GM23338 (cell line): Measurements from ENCODE around the gene GDPD2. TPM values are rescaled to one million over a fixed set of nuclear protein-coding genes. Genes with fewer than 3 reads are reported as not detected.

Source experiments
- ATAC-seq: fragments of 200-7000 bp; cut with Tn5 transposase; 3 replicates; pipeline ENCODE4 v1.9.1; 2020
- DNase-seq: peaks from one replicate; pipeline ENCODE4 v3.0.0-alpha.2; 2015; ENCODE audit warnings: low spot score
- H2AFZ ChIP-seq: fragments of 200-600 bp; sonication (generic); 2 replicates; pipeline ENCODE4 v1.8.0; 2016; ENCODE audit warnings: antibody characterized with exemption, mild to moderate bottlenecking, moderate library complexity
- H3F3A ChIP-seq: fragments of 200-600 bp; sonication (generic); replicated peaks from 2 replicates; pipeline ENCODE4 v1.8.0; 2017; ENCODE audit warnings: antibody characterized with exemption, mixed run types, low read depth
- H3K27ac ChIP-seq: fragments of 200-600 bp; sonication (generic); 2 replicates; pipeline ENCODE4 v1.6.1; 2016; ENCODE audit warnings: low read depth
- H3K27me3 ChIP-seq: fragments of 200-600 bp; sonication (generic); 2 replicates; pipeline ENCODE4 v1.8.0; 2016; ENCODE audit warnings: mild to moderate bottlenecking, mixed run types, moderate library complexity; ENCODE audit not compliant: insufficient read depth
- H3K36me3 ChIP-seq: fragments of 200-600 bp; sonication (generic); 2 replicates; pipeline ENCODE4 v1.8.0; 2016; ENCODE audit warnings: mild to moderate bottlenecking; ENCODE audit not compliant: insufficient read depth
- H3K4me1 ChIP-seq: fragments of 200-600 bp; sonication (generic); 2 replicates; pipeline ENCODE4 v1.8.0; 2016; ENCODE audit warnings: mild to moderate bottlenecking, moderate library complexity; ENCODE audit not compliant: insufficient read depth
- H3K4me2 ChIP-seq: fragments of 200-600 bp; sonication (generic); 2 replicates; pipeline ENCODE4 v1.7.1; 2017; ENCODE audit warnings: mixed run types
- H3K4me3 ChIP-seq: fragments of 200-600 bp; sonication (generic); 2 replicates; pipeline ENCODE4 v1.6.1; 2016; ENCODE audit warnings: mixed run types
- H3K79me2 ChIP-seq: fragments of 200-600 bp; sonication (generic); replicated peaks from 2 replicates; pipeline ENCODE4 v1.8.0; 2017; ENCODE audit warnings: mild to moderate bottlenecking; ENCODE audit not compliant: insufficient read depth
- H3K9me2 ChIP-seq: fragments of 200-600 bp; sonication (generic); 2 replicates; pipeline ENCODE4 v1.8.0; 2017; ENCODE audit not compliant: insufficient read depth
- H4K20me1 ChIP-seq: fragments of 200-600 bp; sonication (generic); replicated peaks from 2 replicates; pipeline ENCODE4 v1.8.0; 2017; ENCODE audit warnings: mild to moderate bottlenecking; ENCODE audit not compliant: insufficient read depth
- H3K27ac Mint-ChIP-seq: 2 replicates; pipeline ENCODE4 v1.8.0; 2020; ENCODE audit warnings: inconsistent platforms, mild to moderate bottlenecking, moderate library complexity, mixed read lengths
- H3K27me3 Mint-ChIP-seq: 3 replicates; pipeline ENCODE4 v1.8.0; 2022; ENCODE audit warnings: low read depth, mild to moderate bottlenecking, moderate library complexity, mixed read lengths, inconsistent platforms; ENCODE audit not compliant: insufficient read depth, poor library complexity
- H3K36me3 Mint-ChIP-seq: 3 replicates; pipeline ENCODE4 v1.8.0; 2021; ENCODE audit warnings: low read depth, mild to moderate bottlenecking, inconsistent platforms, moderate library complexity, mixed read lengths
- H3K4me1 Mint-ChIP-seq: 3 replicates; pipeline ENCODE4 v1.8.0; 2020; ENCODE audit warnings: mild to moderate bottlenecking, inconsistent platforms, mixed read lengths
- H3K4me3 Mint-ChIP-seq: 3 replicates; pipeline ENCODE4 v1.8.0; 2021; ENCODE audit warnings: moderate library complexity, mild to moderate bottlenecking, inconsistent platforms, mixed read lengths
- H3K9me3 Mint-ChIP-seq: 3 replicates; pipeline ENCODE4 v1.8.0; 2020; ENCODE audit warnings: moderate library complexity, mild to moderate bottlenecking, inconsistent platforms, mixed read lengths
- CREB1 ChIP-seq: fragments of 250-450 bp; sonication (Bioruptor Pico); IDR thresholded peaks from 2 replicates; pipeline ENCODE4 v1.5.0; 2020; ENCODE audit warnings: low read depth, mild to moderate bottlenecking, moderate library complexity
- EZH2 ChIP-seq: fragments of 200-600 bp; sonication (generic); IDR thresholded peaks from one replicate; pipeline ENCODE4 v1.8.0; 2017; ENCODE audit warnings: antibody characterized with exemption, mild to moderate bottlenecking, low read depth; ENCODE audit not compliant: unreplicated experiment
- EZH2phosphoT487 ChIP-seq: fragments of 200-600 bp; sonication (generic); IDR thresholded peaks from one replicate; pipeline ENCODE4 v1.8.1; 2018; ENCODE audit warnings: antibody characterized with exemption; ENCODE audit not compliant: unreplicated experiment
- JUNB ChIP-seq: IDR thresholded peaks from one replicate; pipeline ENCODE4 v1.6.1; 2016; ENCODE audit warnings: antibody characterized with exemption; ENCODE audit not compliant: unreplicated experiment
- NANOG ChIP-seq: IDR thresholded peaks from 2 replicates; pipeline ENCODE4 v1.6.1; 2016; ENCODE audit warnings: antibody characterized with exemption, borderline replicate concordance
- POLR2AphosphoS5 ChIP-seq: IDR thresholded peaks from 2 replicates; pipeline ENCODE4 v1.6.1; 2016; ENCODE audit warnings: antibody characterized with exemption, low read depth
- REST ChIP-seq: IDR thresholded peaks from one replicate; pipeline ENCODE4 v1.6.1; 2018; ENCODE audit warnings: antibody characterized with exemption; ENCODE audit not compliant: unreplicated experiment
- STAT1 ChIP-seq: IDR thresholded peaks from one replicate; pipeline ENCODE4 v1.6.1; 2016; ENCODE audit warnings: antibody characterized with exemption; ENCODE audit not compliant: unreplicated experiment
- ZNF114 ChIP-seq: fragments of 250-450 bp; sonication (Bioruptor Pico); IDR thresholded peaks from 2 replicates; pipeline ENCODE4 v1.5.0; 2020; ENCODE audit warnings: mild to moderate bottlenecking, moderate library complexity
- ZNF331 ChIP-seq: fragments of 250-450 bp; sonication (Bioruptor Pico); IDR thresholded peaks from 2 replicates; pipeline ENCODE4 v1.5.0; 2020; ENCODE audit warnings: low read depth, mild to moderate bottlenecking, moderate library complexity
- polyA plus RNA-seq: library from polyadenylated mRNA; unstranded; fragments of >200 nt; fragmentation: Nextera tagmentation; extraction: Ambion mirVana; gene quantifications from 2 replicates; pipeline ENCODE4 v1.2.1, GENCODE V29; 2016
- total RNA-seq: library from RNA; depleted of rRNA; stranded (reverse); fragments of >200 nt; shearing (Covaris generic); gene quantifications from 2 replicates; pipeline ENCODE4 v1.2.3, GENCODE V29; 2014
- TF ChIP-seq, protein P1 (sequence below): IDR thresholded peaks from 2 replicates; pipeline ENCODE4 v1.6.1; 2016; ENCODE audit warnings: antibody characterized with exemption
- TF ChIP-seq, protein P2 (sequence below), 2 experiments: fragments of 200-600 bp in 1 of 2; sonication (generic) in 1 of 2; conservative IDR thresholded peaks; 2 replicates each; pipeline versions ENCODE4 v1.5.1 to v1.6.1; 2016 to 2017; ENCODE audit warnings: antibody characterized with exemption in 2 of 2, low read depth in 2 of 2, mild to moderate bottlenecking in 2 of 2, moderate library complexity in 1 of 2

The GDPD2 gene
- total and polyA plus RNA-seq, 2 experiments from 2014 or later = 5.2 to 11.3 TPM

DNA sequence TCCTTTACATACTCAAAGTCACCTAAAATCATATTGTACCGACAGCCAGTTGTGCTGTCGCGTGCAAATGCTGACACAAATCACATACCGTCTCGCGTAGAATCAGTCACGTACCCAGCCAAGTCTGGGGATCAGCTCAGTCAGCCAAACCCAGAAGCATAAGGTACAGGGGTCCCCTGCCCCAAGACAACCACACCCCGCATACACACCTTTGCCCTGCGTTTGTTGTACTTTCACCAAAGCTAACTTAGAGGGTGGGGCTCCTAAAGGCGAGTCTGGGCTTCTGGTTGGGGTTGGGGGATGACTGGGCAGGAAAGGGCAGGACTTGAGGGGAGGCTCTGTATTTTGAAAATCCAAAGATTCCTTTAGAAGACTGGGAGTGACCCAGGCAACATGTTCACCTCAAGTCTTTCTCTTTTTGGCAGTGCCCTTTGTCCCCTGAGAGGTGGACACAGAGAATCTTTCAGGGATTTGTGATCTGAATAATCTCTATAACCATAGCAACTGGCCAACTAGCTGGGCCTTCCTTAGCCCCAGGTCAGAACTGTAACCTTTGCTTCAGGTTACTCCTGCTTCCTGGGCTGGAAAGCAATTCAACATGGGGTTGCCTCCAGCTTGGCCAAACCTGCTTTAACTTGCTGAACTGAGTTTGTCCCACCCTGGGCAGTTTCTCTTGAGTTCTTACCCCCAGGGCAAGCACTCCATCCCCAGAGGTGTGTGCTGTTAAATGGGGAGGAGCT is 992 bp downstream of the GDPD2 start:
- Histone ChIP-seq H3K79me2 (no peaks in the 10 kb centered on the region), H3K4me2 (peak overlapping the region; percentile 80), H3F3A (no peaks in the 10 kb centered on the region), H4K20me1 (no peaks in the 10 kb centered on the region), H3K27me3 (no peaks in the 10 kb centered on the region), H3K9me2 (no peaks in the 10 kb centered on the region), H3K4me3 (peak overlapping the region; percentile 55), H2AFZ (no peak overlapping the region), H3K27ac (no peak overlapping the region), H3K4me1 (peaks cover 18% of the 10 kb centered on the region), H3K36me3 (no peaks in the 10 kb centered on the region)
- H3K27me3 Mint-ChIP-seq = peaks cover 3% of the 10 kb centered on the region
- TF ChIP-seq JUNB = no peak
- TF ChIP-seq ZNF114 (CRISPR knock-in tag) = no peak
- TF ChIP-seq NANOG = no peak
- no peak for TF ChIP-seq REST
- TF ChIP-seq CREB1 (CRISPR knock-in tag) = no peak
- no peak for TF ChIP-seq ZNF331
- TF ChIP-seq EZH2 = no peak
- TF ChIP-seq POLR2AphosphoS5 = no peak
- TF ChIP-seq, protein P1, sequence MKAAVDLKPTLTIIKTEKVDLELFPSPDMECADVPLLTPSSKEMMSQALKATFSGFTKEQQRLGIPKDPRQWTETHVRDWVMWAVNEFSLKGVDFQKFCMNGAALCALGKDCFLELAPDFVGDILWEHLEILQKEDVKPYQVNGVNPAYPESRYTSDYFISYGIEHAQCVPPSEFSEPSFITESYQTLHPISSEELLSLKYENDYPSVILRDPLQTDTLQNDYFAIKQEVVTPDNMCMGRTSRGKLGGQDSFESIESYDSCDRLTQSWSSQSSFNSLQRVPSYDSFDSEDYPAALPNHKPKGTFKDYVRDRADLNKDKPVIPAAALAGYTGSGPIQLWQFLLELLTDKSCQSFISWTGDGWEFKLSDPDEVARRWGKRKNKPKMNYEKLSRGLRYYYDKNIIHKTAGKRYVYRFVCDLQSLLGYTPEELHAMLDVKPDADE = no peak
- TF ChIP-seq EZH2phosphoT487 = no peak
- no peak for ATAC-seq
- DNase-seq = no peak
- H3K4me3 Mint-ChIP-seq = peak overlapping the region; percentile 90
- H3K4me1 Mint-ChIP-seq = peaks cover 30% of the 10 kb centered on the region
- peaks cover 37% of the 10 kb centered on the region for H3K36me3 Mint-ChIP-seq
- peaks cover 3% of the 10 kb centered on the region; the same call in 2 of the 3 replicates for H3K9me3 Mint-ChIP-seq
- peak overlapping the region; percentile 55 for H3K27ac Mint-ChIP-seq

- H2AFZ ChIP-seq = no peak overlapping the region
- H3K36me3 Mint-ChIP-seq = peaks cover 37% of the 10 kb centered on the region
- H3K4me3 Mint-ChIP-seq = no peak overlapping the region
- H3K4me3 ChIP-seq = no peak overlapping the region
- H3K9me2 ChIP-seq = no peaks in the 10 kb centered on the region
- no peaks in the 10 kb centered on the region for H3K36me3 ChIP-seq
- DNase-seq (no peak), ATAC-seq (no peak)
- no peaks in the 10 kb centered on the region for H4K20me1 ChIP-seq
- no peaks in the 10 kb centered on the region for H3F3A ChIP-seq
- H3K27me3 Mint-ChIP-seq = peaks cover 3% of the 10 kb centered on the region
- no peaks in the 10 kb centered on the region for H3K27me3 ChIP-seq
- peaks cover 30% of the 10 kb centered on the region for H3K4me1 Mint-ChIP-seq
- no peaks in the 10 kb centered on the region for H3K79me2 ChIP-seq
- no peak overlapping the region for H3K27ac Mint-ChIP-seq
- H3K4me2 ChIP-seq = no peak overlapping the region
- H3K27ac ChIP-seq = no peak overlapping the region
- H3K9me3 Mint-ChIP-seq = peaks cover 3% of the 10 kb centered on the region; the same call in 2 of the 3 replicates
- peaks cover 18% of the 10 kb centered on the region for H3K4me1 ChIP-seq
- TF ChIP-seq EZH2phosphoT487 = no peak
- no peak for TF ChIP-seq ZNF331
- TF ChIP-seq, protein P2, sequence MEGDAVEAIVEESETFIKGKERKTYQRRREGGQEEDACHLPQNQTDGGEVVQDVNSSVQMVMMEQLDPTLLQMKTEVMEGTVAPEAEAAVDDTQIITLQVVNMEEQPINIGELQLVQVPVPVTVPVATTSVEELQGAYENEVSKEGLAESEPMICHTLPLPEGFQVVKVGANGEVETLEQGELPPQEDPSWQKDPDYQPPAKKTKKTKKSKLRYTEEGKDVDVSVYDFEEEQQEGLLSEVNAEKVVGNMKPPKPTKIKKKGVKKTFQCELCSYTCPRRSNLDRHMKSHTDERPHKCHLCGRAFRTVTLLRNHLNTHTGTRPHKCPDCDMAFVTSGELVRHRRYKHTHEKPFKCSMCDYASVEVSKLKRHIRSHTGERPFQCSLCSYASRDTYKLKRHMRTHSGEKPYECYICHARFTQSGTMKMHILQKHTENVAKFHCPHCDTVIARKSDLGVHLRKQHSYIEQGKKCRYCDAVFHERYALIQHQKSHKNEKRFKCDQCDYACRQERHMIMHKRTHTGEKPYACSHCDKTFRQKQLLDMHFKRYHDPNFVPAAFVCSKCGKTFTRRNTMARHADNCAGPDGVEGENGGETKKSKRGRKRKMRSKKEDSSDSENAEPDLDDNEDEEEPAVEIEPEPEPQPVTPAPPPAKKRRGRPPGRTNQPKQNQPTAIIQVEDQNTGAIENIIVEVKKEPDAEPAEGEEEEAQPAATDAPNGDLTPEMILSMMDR (conservative IDR thresholded peaks at IDR 0.05; ENCODE audit: low read depth in 2 of 2) = no peak
- TF ChIP-seq ZNF114 (CRISPR knock-in tag) = no peak
- no peak for TF ChIP-seq NANOG
- TF ChIP-seq, protein P1 = no peak
- TF ChIP-seq STAT1 = no peak
- TF ChIP-seq REST = no peak
- TF ChIP-seq POLR2AphosphoS5 = no peak
- TF ChIP-seq EZH2 = no peak
These were observed 1.7 kb downstream of the GDPD2 start for GRCh38 chrX:70424801-70425200.
